IMR-90 (cell line): ENCODE results near the gene RMI2. TPM values are rescaled to one million over a fixed set of nuclear protein-coding genes. Genes with fewer than 3 reads are reported as not detected.

Experiments
- ATAC-seq: fragments of 200-7000 bp; cut with Tn5 transposase; 2 replicates; pipeline ENCODE4 v1.9.1; 2020; ENCODE audit warnings: low read depth, mild to moderate bottlenecking, moderate library complexity
- BruUV-seq: library from RNA; stranded (reverse); fragments of 400-500 nt; replicated peaks from 2 replicates; lab custom pipeline; 2021; lab: Mats Ljungman, UMichigan
- CTCF ChIA-PET: fragments of 300-600 bp; formaldehyde crosslinking; extraction: SDS; loops from one replicate; lab custom pipeline; 2021; ENCODE audit warnings: antibody characterized with exemption; lab: Yijun Ruan, JAX
- POLR2A ChIA-PET: fragments of 300-600 bp; sonication (Branson Sonifier 250); formaldehyde crosslinking; loops from one replicate; lab custom pipeline; 2022; ENCODE audit warnings: antibody characterized with exemption; ENCODE audit not compliant: unreplicated experiment; lab: Charles Lee
- DNase-seq: peaks from one replicate; pipeline ENCODE4 v3.0.0; 2013
- H2AFZ ChIP-seq: replicated peaks from 2 replicates; pipeline ENCODE3; 2013; ENCODE audit warnings: low read length, mild to moderate bottlenecking; ENCODE audit not compliant: poor library complexity
- H2AK5ac ChIP-seq: 2 replicates; pipeline ENCODE4 v1.6.1; 2013; ENCODE audit warnings: low read depth, low read length, inconsistent platforms
- H2AK9ac ChIP-seq: replicated peaks from 2 replicates; pipeline ENCODE3; 2013; ENCODE audit warnings: mild to moderate bottlenecking, low read depth, low read length, moderate library complexity; ENCODE audit not compliant: poor library complexity
- H2BK120ac ChIP-seq: 2 replicates; pipeline ENCODE4 v1.6.1; 2013; ENCODE audit warnings: low read depth, low read length, inconsistent platforms
- H2BK15ac ChIP-seq: 3 replicates; pipeline ENCODE4 v1.6.1; 2013; ENCODE audit warnings: low read depth, low read length, inconsistent platforms
- H2BK20ac ChIP-seq: 2 replicates; pipeline ENCODE4 v1.6.1; 2013; ENCODE audit warnings: low read depth, mild to moderate bottlenecking, inconsistent platforms, low read length, moderate library complexity
- H2BK5ac ChIP-seq: 2 replicates; pipeline ENCODE4 v1.6.1; 2013; ENCODE audit warnings: mild to moderate bottlenecking, low read depth, low read length, inconsistent platforms; ENCODE audit not compliant: poor library complexity, severe bottlenecking
- H3K14ac ChIP-seq: replicated peaks from 2 replicates; pipeline ENCODE4 v1.6.1; 2013; ENCODE audit warnings: low read depth, low read length, inconsistent platforms
- H3K18ac ChIP-seq: 2 replicates; pipeline ENCODE4 v1.6.1; 2013; ENCODE audit warnings: low read depth, low read length, control low read depth
- H3K23ac ChIP-seq: 2 replicates; pipeline ENCODE4 v1.6.1; 2013; ENCODE audit warnings: low read depth, low read length, inconsistent platforms
- H3K27ac ChIP-seq: 2 replicates; pipeline ENCODE4 v1.5.1; 2013; ENCODE audit warnings: mild to moderate bottlenecking, control low read depth, low read length; ENCODE audit not compliant: insufficient read depth
- H3K27me3 ChIP-seq: 2 replicates; pipeline ENCODE4 v1.6.1; 2013; ENCODE audit warnings: low read length; ENCODE audit not compliant: control insufficient read depth, insufficient read depth
- H3K36me3 ChIP-seq: 2 replicates; pipeline ENCODE4 v1.6.1; 2013; ENCODE audit warnings: low read length, mixed read lengths; ENCODE audit not compliant: control insufficient read depth, insufficient read depth
- H3K4ac ChIP-seq: 2 replicates; pipeline ENCODE4 v1.6.1; 2013; ENCODE audit warnings: low read depth, low read length, inconsistent platforms
- H3K4me1 ChIP-seq: 2 replicates; pipeline ENCODE4 v1.6.1; 2013; ENCODE audit warnings: low read length, mixed read lengths; ENCODE audit not compliant: control insufficient read depth, insufficient read depth
- H3K4me2 ChIP-seq: 2 replicates; pipeline ENCODE4 v1.6.1; 2013; ENCODE audit warnings: low read depth, mild to moderate bottlenecking, control low read depth, low read length, moderate library complexity
- H3K4me3 ChIP-seq: 2 replicates; pipeline ENCODE4 v1.5.1; 2013; ENCODE audit warnings: low read depth, mild to moderate bottlenecking, control low read depth, low read length, moderate library complexity; ENCODE audit not compliant: insufficient read depth
- H3K56ac ChIP-seq: 2 replicates; pipeline ENCODE4 v1.6.1; 2013; ENCODE audit warnings: low read length, inconsistent platforms; ENCODE audit not compliant: insufficient read depth; ENCODE audit errors: extremely low read depth
- H3K79me1 ChIP-seq, 2 experiments: 2 replicates each; pipeline ENCODE4 v1.6.1; 2013; ENCODE audit warnings: low read length in 2 of 2, inconsistent platforms in 1 of 2, low read depth in 1 of 2
- H3K9ac ChIP-seq: 2 replicates; pipeline ENCODE4 v1.6.1; 2013; ENCODE audit warnings: low read depth, low read length, control low read depth
- H3K9me1 ChIP-seq: 2 replicates; pipeline ENCODE4 v1.6.1; 2013; ENCODE audit warnings: low read length, inconsistent platforms; ENCODE audit not compliant: insufficient read depth
- H3K9me3 ChIP-seq: 2 replicates; pipeline ENCODE4 v1.6.1; 2013; ENCODE audit warnings: low read length; ENCODE audit not compliant: control insufficient read depth, insufficient read depth
- H4K20me1 ChIP-seq: 2 replicates; pipeline ENCODE4 v1.6.1; 2013; ENCODE audit warnings: low read length, inconsistent platforms; ENCODE audit not compliant: insufficient read depth
- H4K5ac ChIP-seq: 2 replicates; pipeline ENCODE4 v1.6.1; 2013; ENCODE audit warnings: mild to moderate bottlenecking, low read depth, low read length, control low read depth
- H4K8ac ChIP-seq, 2 experiments: 2 replicates each; pipeline ENCODE4 v1.6.1; 2013; ENCODE audit warnings: low read depth in 2 of 2, low read length in 2 of 2, control low read depth in 1 of 2, inconsistent platforms in 1 of 2
- H4K91ac ChIP-seq: 2 replicates; pipeline ENCODE4 v1.6.1; 2013; ENCODE audit warnings: low read depth, low read length, inconsistent platforms; ENCODE audit not compliant: insufficient read depth
- CEBPB ChIP-seq: IDR thresholded peaks from 2 replicates; pipeline ENCODE4 v1.6.1; 2012; ENCODE audit warnings: low read depth, low read length, improper control_type of control experiment
- CHD1 ChIP-seq: IDR thresholded peaks from 2 replicates; pipeline ENCODE4 v1.6.1; 2012; ENCODE audit warnings: low read depth, low read length, improper control_type of control experiment
- FOS ChIP-seq: fragments of 150-350 bp; IDR thresholded peaks from 2 replicates; pipeline ENCODE4 v1.6.1; 2016; ENCODE audit warnings: low read depth, low read length
- MAZ ChIP-seq: IDR thresholded peaks from 2 replicates; pipeline ENCODE4 v1.6.1; 2012; ENCODE audit warnings: low read depth, mild to moderate bottlenecking, low read length, improper control_type of control experiment, moderate library complexity, borderline replicate concordance
- NFE2L2 ChIP-seq: fragments of 150-350 bp; IDR thresholded peaks from 2 replicates; pipeline ENCODE4 v1.6.1; 2016; ENCODE audit warnings: low read depth, mild to moderate bottlenecking, low read length
- POLR2A ChIP-seq: IDR thresholded peaks from 2 replicates; pipeline ENCODE4 v1.6.1; 2012; ENCODE audit warnings: mild to moderate bottlenecking, low read depth, low read length
- RAD21 ChIP-seq: IDR thresholded peaks from 2 replicates; pipeline ENCODE4 v1.6.1; 2012; ENCODE audit warnings: low read length, improper control_type of control experiment
- RCOR1 ChIP-seq: IDR thresholded peaks from 2 replicates; pipeline ENCODE4 v1.6.1; 2012; ENCODE audit warnings: mild to moderate bottlenecking, low read length, improper control_type of control experiment; ENCODE audit not compliant: insufficient replicate concordance
- RFX5 ChIP-seq: IDR thresholded peaks from 2 replicates; pipeline ENCODE4 v1.8.0; 2012; ENCODE audit warnings: low read depth, mild to moderate bottlenecking, low read length, moderate library complexity
- SMC3 ChIP-seq: fragments of 150-350 bp; IDR thresholded peaks from 2 replicates; pipeline ENCODE4 v1.6.1; 2016; ENCODE audit warnings: low read depth, mild to moderate bottlenecking, antibody characterized with exemption, low read length, moderate library complexity
- WGBS, 2 experiments: methylation state at CpG; one replicate each; pipeline versions ENCODE4 v1.1.5 to v1.1.7; 2013; ENCODE audit warnings: missing lambda C conversion rate in 2 of 2; ENCODE audit not compliant: insufficient read length in 1 of 2; ENCODE audit errors: extremely low coverage in 2 of 2; 5-methylcytosine and 5-hydroxymethylcytosine counted together
- dilution Hi-C: fragments of 300-500 bp; cut with HindIII; formaldehyde crosslinking; loops from one replicate; pipeline ENCODE4 v1.14.3; 2018; ENCODE audit warnings: low sequenced_read_pairs; ENCODE audit not compliant: unreplicated experiment
- in situ Hi-C: fragments of 300-500 bp; cut with MboI; formaldehyde crosslinking; loops from 3 replicates; pipeline ENCODE4 v1.14.3; 2019; ENCODE audit warnings: low sequenced_read_pairs, inconsistent platforms, mixed read lengths
- intact Hi-C: fragments of 100-400 bp; cut with micrococcal nuclease; formaldehyde crosslinking; loops from 2 replicates; pipeline ENCODE4 v1.10.0; 2022
- polyA plus RNA-seq, 3 experiments: library from polyadenylated mRNA; depleted of rRNA; stranded (reverse); fragments of >200 nt; gene quantifications; 2 replicates each; pipeline ENCODE4 v1.2.3, GENCODE V29; 2012; ENCODE audit warnings: low replicate concordance in 1 of 3
- total RNA-seq: library from RNA; depleted of rRNA; stranded (reverse); fragments of >200 nt; gene quantifications from 2 replicates; pipeline ENCODE4 v1.2.3, GENCODE V29; 2012
- TF ChIP-seq, protein P1 (sequence below): fragments of 150-350 bp; IDR thresholded peaks from 2 replicates; pipeline ENCODE4 v1.6.1; 2017; ENCODE audit warnings: mild to moderate bottlenecking, antibody characterized with exemption, low read length, low read depth
- TF ChIP-seq, protein P2 (sequence below): fragments of 150-350 bp; IDR thresholded peaks from 2 replicates; pipeline ENCODE4 v1.6.1; 2016; ENCODE audit warnings: low read depth, mild to moderate bottlenecking, low read length, moderate library complexity, borderline replicate concordance

Gene RMI2
- total and polyA plus RNA-seq, 2 of the 4 experiments (the other 2 are of a cell fraction), result 3.2 to 5.6 TPM

DNA sequence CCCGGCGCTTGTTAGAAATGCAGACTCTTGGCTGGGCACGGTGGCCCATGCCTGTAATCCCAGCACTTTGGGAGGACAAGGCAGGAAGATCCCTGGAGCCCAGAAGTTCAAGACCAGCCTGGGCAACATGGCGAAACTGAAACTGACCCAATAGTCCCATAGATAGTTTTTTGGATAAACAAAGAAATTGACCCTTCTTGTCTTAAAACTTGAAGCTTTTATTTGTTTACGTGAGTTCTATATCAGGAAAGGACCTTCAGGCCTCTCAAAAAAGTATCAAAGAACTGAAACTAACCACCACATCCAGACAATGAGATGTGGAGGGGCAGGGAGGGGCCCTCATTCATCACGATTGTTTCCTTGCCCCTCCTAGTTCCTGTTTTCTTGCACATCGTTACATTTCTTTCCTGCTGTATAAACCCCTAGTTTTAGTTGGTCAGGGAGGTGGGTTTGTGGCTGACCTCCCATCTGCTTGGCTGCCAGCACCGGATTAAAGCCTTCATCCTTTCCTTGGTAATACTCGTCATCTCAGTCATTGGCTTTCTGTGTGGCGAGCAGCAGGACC is 34.2 kb upstream of the RMI2 start:
- Histone ChIP-seq H2BK120ac (peak overlapping the region; percentile 75), H3K4me3 (no peak overlapping the region), H3K56ac (no peak overlapping the region), H2AK5ac (peak overlapping the region; percentile 48; the same call in 1 of the 2 replicates), H3K36me3 (no peaks in the 10 kb centered on the region), H3K9me3 (no peaks in the 10 kb centered on the region), H2AK9ac (peak overlapping the region; percentile 30), H4K5ac (peak overlapping the region; percentile 5; the same call in 1 of the 2 replicates), H3K23ac (no peak overlapping the region), H3K18ac (peak overlapping the region; percentile 5; the same call in 1 of the 2 replicates), H4K91ac (peak overlapping the region; percentile 52), H4K20me1 (no peaks in the 10 kb centered on the region), H2AFZ (no peak overlapping the region), H3K4me1 (peaks cover 24% of the 10 kb centered on the region), H2BK5ac (no peak overlapping the region), H3K9me1 (peaks cover 18% of the 10 kb centered on the region), H3K4ac (peak overlapping the region; percentile 84), H3K9ac (no peak overlapping the region), H3K4me2 (no peak overlapping the region), H2BK15ac (peak overlapping the region; percentile 60; the same call in 2 of the 3 replicates), H3K27ac (no peak overlapping the region), H4K8ac (peak overlapping the region in 1 of 2 experiments; percentile 51; a peak in 1 of 4 replicates), H2BK20ac (peak overlapping the region; percentile 59; the same call in 1 of the 2 replicates), H3K14ac (0 out of 2 replicates have a peak overlapping the region, but pooled peaks have one; percentile 74), H3K79me1 (peaks cover 0 to 5% of the 10 kb centered on the region in 2 experiments; a peak in 2 of 4 replicates), H3K27me3 (no peaks in the 10 kb centered on the region)
- POLR2A ChIA-PET, result interaction anchor here (1.2 kb wide), 1 partner anchor 55 kb away, joined by 4 read pairs; the partner anchor contains the start of gene SOCS1
- no TSS peak for BruUV-seq
- in situ Hi-C loops, result no loop called here
- ATAC-seq (no peak), DNase-seq (no peak)
- WGBS, 2 experiments, result no CpG with 5 or more reads among the region's 10 CpGs
- dilution Hi-C loops, result no loop called here
- intact Hi-C loops, result no loop called here
- TF ChIP-seq FOS (no peak), POLR2A (no peak), CEBPB (no peak), CHD1 (no peak), MAZ (no peak), RCOR1 (no peak), RAD21 (no peak), SMC3 (no peak), NFE2L2 (no peak), RFX5 (no peak)
- TF ChIP-seq, protein P1, sequence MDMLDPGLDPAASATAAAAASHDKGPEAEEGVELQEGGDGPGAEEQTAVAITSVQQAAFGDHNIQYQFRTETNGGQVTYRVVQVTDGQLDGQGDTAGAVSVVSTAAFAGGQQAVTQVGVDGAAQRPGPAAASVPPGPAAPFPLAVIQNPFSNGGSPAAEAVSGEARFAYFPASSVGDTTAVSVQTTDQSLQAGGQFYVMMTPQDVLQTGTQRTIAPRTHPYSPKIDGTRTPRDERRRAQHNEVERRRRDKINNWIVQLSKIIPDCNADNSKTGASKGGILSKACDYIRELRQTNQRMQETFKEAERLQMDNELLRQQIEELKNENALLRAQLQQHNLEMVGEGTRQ, result no peak
- TF ChIP-seq, protein P2, sequence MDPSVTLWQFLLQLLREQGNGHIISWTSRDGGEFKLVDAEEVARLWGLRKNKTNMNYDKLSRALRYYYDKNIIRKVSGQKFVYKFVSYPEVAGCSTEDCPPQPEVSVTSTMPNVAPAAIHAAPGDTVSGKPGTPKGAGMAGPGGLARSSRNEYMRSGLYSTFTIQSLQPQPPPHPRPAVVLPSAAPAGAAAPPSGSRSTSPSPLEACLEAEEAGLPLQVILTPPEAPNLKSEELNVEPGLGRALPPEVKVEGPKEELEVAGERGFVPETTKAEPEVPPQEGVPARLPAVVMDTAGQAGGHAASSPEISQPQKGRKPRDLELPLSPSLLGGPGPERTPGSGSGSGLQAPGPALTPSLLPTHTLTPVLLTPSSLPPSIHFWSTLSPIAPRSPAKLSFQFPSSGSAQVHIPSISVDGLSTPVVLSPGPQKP, result no peak
- CTCF ChIA-PET, result interaction anchor here (0.7 kb wide), 1 partner anchor 27 kb away, joined by 3 read pairs; no protein-coding TSS in a partner anchor
